MM.1S (cell line): ENCODE results near the gene DCBLD1.

Experiments
- DNase-seq: peaks from one replicate; pipeline ENCODE4 v3.0.0-alpha.2; 2015
- H2AFZ ChIP-seq: fragments of 300-600 bp; sonication (generic); 2 replicates; pipeline ENCODE4 v1.6.0; 2016; ENCODE audit warnings: antibody characterized with exemption, low read length
- H3F3A ChIP-seq: fragments of 300-600 bp; sonication (generic); 2 replicates; pipeline ENCODE4 v1.6.1; 2016; ENCODE audit warnings: mild to moderate bottlenecking, antibody characterized with exemption, low read length, moderate library complexity, mixed read lengths; ENCODE audit not compliant: insufficient read depth
- H3K27ac ChIP-seq: fragments of 300-600 bp; sonication (generic); 2 replicates; pipeline ENCODE4 v1.5.1; 2016; ENCODE audit warnings: mild to moderate bottlenecking, low read length
- H3K27me3 ChIP-seq: fragments of 300-600 bp; sonication (generic); replicated peaks from 2 replicates; pipeline ENCODE4 v1.6.0; 2016; ENCODE audit warnings: low read length; ENCODE audit not compliant: insufficient read depth
- H3K36me3 ChIP-seq: fragments of 300-600 bp; sonication (generic); replicated peaks from 2 replicates; pipeline ENCODE4 v1.6.1; 2016; ENCODE audit warnings: mild to moderate bottlenecking, low read length, mixed read lengths; ENCODE audit not compliant: insufficient read depth
- H3K4me1 ChIP-seq: fragments of 300-600 bp; sonication (generic); 2 replicates; pipeline ENCODE4 v1.6.1; 2016; ENCODE audit warnings: low read length, mixed read lengths
- H3K4me2 ChIP-seq: fragments of 300-600 bp; sonication (generic); 2 replicates; pipeline ENCODE4 v1.6.0; 2016; ENCODE audit warnings: low read depth, low read length
- H3K4me3 ChIP-seq: fragments of 300-600 bp; sonication (generic); 2 replicates; pipeline ENCODE4 v1.5.1; 2016; ENCODE audit warnings: low read length, mixed read lengths
- H3K79me2 ChIP-seq: fragments of 300-600 bp; sonication (generic); 2 replicates; pipeline ENCODE4 v1.6.1; 2016; ENCODE audit warnings: mixed run types, low read length, mixed read lengths
- H3K9ac ChIP-seq: fragments of 300-600 bp; sonication (generic); 2 replicates; pipeline ENCODE4 v1.6.1; 2016; ENCODE audit warnings: low read length, mixed read lengths
- H3K9me2 ChIP-seq: fragments of 300-600 bp; sonication (generic); replicated peaks from 2 replicates; pipeline ENCODE4 v1.6.1; 2016; ENCODE audit warnings: mild to moderate bottlenecking, low read length, mixed read lengths; ENCODE audit not compliant: insufficient read depth
- H3K9me3 ChIP-seq: fragments of 300-600 bp; sonication (generic); replicated peaks from 2 replicates; pipeline ENCODE4 v1.6.1; 2016; ENCODE audit warnings: mild to moderate bottlenecking, low read length, mixed read lengths; ENCODE audit not compliant: insufficient read depth
- H4K20me1 ChIP-seq: fragments of 300-600 bp; sonication (generic); 2 replicates; pipeline ENCODE4 v1.6.1; 2016; ENCODE audit warnings: mild to moderate bottlenecking, low read length, moderate library complexity, mixed read lengths; ENCODE audit not compliant: insufficient read depth
- CTCF ChIP-seq: fragments of 300-600 bp; sonication (generic); IDR thresholded peaks from 2 replicates; pipeline ENCODE4 v1.5.1; 2016; ENCODE audit warnings: antibody characterized with exemption, low read length, mixed read lengths
- EZH2 ChIP-seq: fragments of 300-600 bp; sonication (generic); optimal IDR thresholded peaks from 2 replicates; pipeline ENCODE3; 2017; ENCODE audit warnings: low read depth, mild to moderate bottlenecking, antibody characterized with exemption, low read length, mixed read lengths
- EZH2phosphoT487 ChIP-seq: fragments of 300-600 bp; sonication (generic); IDR thresholded peaks from 2 replicates; pipeline ENCODE4 v1.6.1; 2018; ENCODE audit warnings: antibody characterized with exemption, low read length

Gene DCBLD1

GRCh38 chr6:117540670-117541069 is 58.2 kb downstream of the DCBLD1 start:
- Histone ChIP-seq H3K4me3 (no peak overlapping the region), H3F3A (peaks cover 48% of the 10 kb centered on the region), H3K27ac (no peak overlapping the region), H3K4me1 (peaks cover 67% of the 10 kb centered on the region), H3K36me3 (no peaks in the 10 kb centered on the region), H3K4me2 (no peak overlapping the region), H3K9me2 (no peaks in the 10 kb centered on the region), H3K9me3 (no peaks in the 10 kb centered on the region), H3K27me3 (no peaks in the 10 kb centered on the region), H4K20me1 (no peaks in the 10 kb centered on the region), H3K79me2 (peaks cover 5% of the 10 kb centered on the region; the same call in 1 of the 2 replicates), H3K9ac (no peak overlapping the region), H2AFZ (no peak overlapping the region)
- TF ChIP-seq EZH2phosphoT487: no peak
- no peak for TF ChIP-seq EZH2
- DNase-seq: no peak

GRCh38 chr6:117542493-117542892 is 60.0 kb downstream of the DCBLD1 start:
- no peaks in the 10 kb centered on the region for H3K9me2 ChIP-seq

DNA sequence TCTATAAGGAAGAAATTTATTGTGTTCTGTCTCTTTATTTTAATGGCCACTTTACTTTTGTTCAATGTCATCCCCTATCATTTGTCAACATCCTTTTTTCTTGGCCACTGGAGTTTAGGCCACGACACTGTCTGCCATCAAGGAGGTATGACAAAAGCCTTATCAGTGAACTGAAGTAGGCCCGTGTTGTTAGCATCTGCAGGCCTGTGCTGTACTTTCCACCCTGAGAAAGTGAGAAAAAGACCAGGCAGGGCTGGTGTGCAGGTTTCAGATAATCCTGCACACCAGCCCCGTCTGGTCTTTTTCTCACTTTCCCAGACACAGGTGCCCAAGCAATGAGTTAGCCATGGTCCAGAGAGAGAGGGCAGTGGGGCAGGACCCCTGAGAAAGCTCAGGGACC is 62.2 kb downstream of the DCBLD1 start:
- TF ChIP-seq EZH2 (no peak), CTCF (no peak), EZH2phosphoT487 (no peak)
- no peaks in the 10 kb centered on the region for H3K9me3 ChIP-seq
- peaks cover 56% of the 10 kb centered on the region for H3F3A ChIP-seq
- H4K20me1 ChIP-seq: no peaks in the 10 kb centered on the region
- no peaks in the 10 kb centered on the region for H3K27me3 ChIP-seq
- H3K9me2 ChIP-seq: no peaks in the 10 kb centered on the region
- no peak overlapping the region for H3K4me3 ChIP-seq
- 0 out of 2 replicates have a peak, but pooled peaks cover 6% of the 10 kb centered on the region for H3K36me3 ChIP-seq
- H2AFZ ChIP-seq: no peak overlapping the region
- peak overlapping the region; percentile 83 for H3K27ac ChIP-seq
- peaks cover 22% of the 10 kb centered on the region for H3K79me2 ChIP-seq
- H3K4me1 ChIP-seq: peaks cover 74% of the 10 kb centered on the region
- peak overlapping the region; percentile 36 for H3K4me2 ChIP-seq
- peak overlapping the region; percentile 14; the same call in 1 of the 2 replicates for H3K9ac ChIP-seq
- peak; percentile 75 for DNase-seq

More at GRCh38 chr6:117542493-117542892, 60.0 kb downstream of the DCBLD1 start:
- peaks cover 55% of the 10 kb centered on the region for H3F3A ChIP-seq
- H3K36me3 ChIP-seq: 0 out of 2 replicates have a peak, but pooled peaks cover 5% of the 10 kb centered on the region
- DNase-seq: no peak
- no peaks in the 10 kb centered on the region for H3K9me3 ChIP-seq
- H3K9ac ChIP-seq: no peak overlapping the region
- no peak overlapping the region for H3K4me2 ChIP-seq
- H4K20me1 ChIP-seq: no peaks in the 10 kb centered on the region
- TF ChIP-seq EZH2phosphoT487: no peak
- no peak for TF ChIP-seq EZH2
- no peak for TF ChIP-seq CTCF
- no peak overlapping the region for H3K27ac ChIP-seq
- H3K27me3 ChIP-seq: no peaks in the 10 kb centered on the region
- H3K4me3 ChIP-seq: no peak overlapping the region
- peaks cover 71% of the 10 kb centered on the region for H3K4me1 ChIP-seq
- H2AFZ ChIP-seq: no peak overlapping the region
- H3K79me2 ChIP-seq: peaks cover 19% of the 10 kb centered on the region

DNA sequence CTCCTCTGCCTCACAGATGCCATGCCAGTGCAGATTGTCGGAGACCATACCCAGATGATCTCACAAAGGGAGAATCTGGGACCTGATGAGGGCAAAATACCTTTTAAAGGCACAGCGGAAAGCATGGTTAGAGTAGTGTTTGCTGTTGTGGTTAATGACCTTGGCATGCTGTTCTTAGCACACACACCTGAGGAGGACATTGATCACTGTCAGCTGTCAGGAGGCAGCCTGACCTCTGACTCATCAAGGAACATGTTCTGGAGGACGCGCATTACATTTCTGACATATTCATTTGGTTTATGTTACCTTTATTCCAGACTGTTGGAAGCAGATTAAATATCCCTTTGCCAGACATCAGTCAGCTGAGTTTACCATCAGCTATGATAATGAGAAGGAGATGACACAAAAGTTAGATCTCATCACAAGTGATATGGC is 62.7 kb downstream of the DCBLD1 start:
- H3K27ac ChIP-seq: peak overlapping the region; percentile 83
- peak overlapping the region; percentile 36 for H3K4me2 ChIP-seq
- peaks cover 78% of the 10 kb centered on the region for H3K4me1 ChIP-seq
- no peaks in the 10 kb centered on the region for H3K9me2 ChIP-seq
- H3K4me3 ChIP-seq: no peak overlapping the region
- no peaks in the 10 kb centered on the region for H4K20me1 ChIP-seq
- no peaks in the 10 kb centered on the region for H3K9me3 ChIP-seq
- H3K9ac ChIP-seq: peak overlapping the region; percentile 14; the same call in 1 of the 2 replicates
- H3K36me3 ChIP-seq: 0 out of 2 replicates have a peak, but pooled peaks cover 6% of the 10 kb centered on the region
- no peaks in the 10 kb centered on the region for H3K27me3 ChIP-seq
- peaks cover 26% of the 10 kb centered on the region for H3K79me2 ChIP-seq
- H3F3A ChIP-seq: peaks cover 60% of the 10 kb centered on the region
- no peak overlapping the region for H2AFZ ChIP-seq
- TF ChIP-seq EZH2phosphoT487 (no peak), CTCF (no peak), EZH2 (no peak)
- peak; percentile 81 for DNase-seq
